ENCODE measurements around the gene RXRG.

RXRG gene

DNA sequence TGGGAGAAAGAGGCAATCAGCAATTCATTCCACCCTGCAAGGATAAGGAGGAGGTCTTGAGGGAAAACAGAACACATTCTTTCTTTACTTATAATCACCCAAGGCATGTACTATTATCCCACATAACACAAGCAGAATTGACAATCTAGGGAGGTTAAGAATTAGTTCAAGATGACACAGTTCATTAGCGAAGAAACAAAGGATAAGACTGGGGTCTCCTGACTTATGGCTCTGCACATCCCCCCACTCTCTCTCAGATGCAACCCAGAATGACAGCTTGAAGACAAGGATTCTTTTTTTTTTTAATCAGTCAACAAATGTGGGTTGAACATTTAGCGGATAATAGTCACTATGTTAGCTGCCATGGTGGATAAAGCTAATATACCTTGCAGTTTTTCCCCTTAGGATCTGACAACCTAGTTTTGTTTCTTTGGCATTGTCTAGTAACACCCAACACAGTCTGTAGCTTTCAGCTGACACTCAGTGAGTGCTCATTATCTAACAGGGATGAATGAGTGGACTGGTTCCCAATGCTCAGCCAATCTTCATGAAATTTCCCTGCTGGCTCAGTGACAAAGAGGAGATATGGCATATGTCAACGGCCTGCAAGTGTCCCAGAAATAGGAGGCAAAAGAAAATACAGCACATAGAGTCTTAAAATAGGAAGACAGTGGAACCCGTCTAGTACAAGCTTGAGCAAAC, 35.1 kb downstream of the RXRG start:
- no peak for DNase-seq (ENCODE audit: low read depth)

DNA sequence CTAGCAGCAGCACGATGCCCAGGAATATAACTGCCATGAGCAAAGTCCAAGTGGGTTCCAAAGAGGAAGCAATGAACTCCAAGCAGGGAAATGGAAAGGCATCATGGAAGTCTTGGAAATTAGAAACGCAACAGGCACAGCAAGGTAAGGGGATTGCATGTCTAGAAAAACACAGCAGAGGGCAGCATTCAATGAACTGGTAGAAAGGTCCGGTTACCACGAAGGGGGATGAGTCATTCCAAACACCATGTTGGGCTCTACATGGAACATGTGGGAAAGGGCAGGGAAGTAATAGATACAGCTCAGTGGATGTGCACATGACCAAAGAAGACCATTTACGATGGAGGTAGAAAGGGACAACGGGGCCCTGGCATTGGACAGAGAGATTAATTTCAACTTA, 36.4 kb downstream of the RXRG start:
- DNase-seq (ENCODE audit: low read depth), result no peak

GRCh38 chr1:165407398-165407797, 37.5 kb downstream of the RXRG start:
- no peak for DNase-seq (ENCODE audit: low read depth)

DNA sequence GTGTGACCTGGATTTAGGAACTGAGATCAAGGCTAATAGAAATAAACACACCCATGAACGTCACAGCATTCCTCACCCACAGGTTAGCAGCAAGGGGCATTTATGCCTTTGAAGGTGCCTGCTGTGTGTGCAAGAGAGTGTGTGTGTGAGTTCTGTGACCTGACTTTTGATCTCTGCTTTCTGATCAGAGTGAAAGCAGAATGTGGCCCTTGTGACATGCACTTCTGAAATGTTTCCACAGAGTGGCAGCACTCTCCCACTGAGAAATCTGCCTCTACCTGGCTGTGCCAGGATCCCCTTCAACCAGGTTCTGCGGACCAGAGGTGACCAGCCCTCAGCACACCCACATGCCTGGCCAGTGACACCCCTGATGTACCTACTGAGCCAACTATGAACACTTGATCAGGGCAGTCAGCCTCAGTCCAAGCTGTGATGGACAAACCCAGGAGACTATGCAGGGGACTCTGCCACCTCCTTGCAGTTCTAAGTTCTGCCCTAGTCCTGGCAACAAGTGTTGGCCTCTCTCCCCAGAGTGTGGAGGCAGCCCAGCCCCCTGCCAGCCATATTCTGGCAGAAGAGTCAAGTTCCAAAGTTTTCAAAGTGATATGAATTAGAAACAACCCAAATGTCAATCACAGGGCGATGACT, 41.0 kb downstream of the RXRG start:
- no peak for DNase-seq (ENCODE audit: low read depth)

GRCh38 chr1:165402517-165403111, 42.3 kb downstream of the RXRG start:
- DNase-seq (ENCODE audit: low read depth), result no peak

DNA sequence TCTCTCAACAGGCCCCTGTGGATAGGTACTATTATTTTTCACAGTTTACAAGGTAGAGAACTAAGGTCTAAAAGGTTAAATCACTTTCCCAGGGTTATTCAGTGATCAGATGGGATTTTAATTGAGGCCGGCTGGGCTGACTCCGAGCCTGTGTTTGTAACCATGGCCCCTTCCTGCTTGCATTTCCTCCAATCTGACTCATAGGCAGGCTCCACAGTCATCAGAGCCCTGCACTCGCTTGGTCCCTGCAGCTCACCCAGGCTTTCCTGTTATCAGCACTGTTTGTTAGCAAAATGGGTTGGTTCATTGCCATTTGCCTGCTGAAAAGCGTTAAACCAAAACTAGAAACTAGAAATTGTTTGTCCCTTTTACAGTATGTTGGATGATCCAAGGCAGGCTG, 47.0 kb downstream of the RXRG start:
- no peak for DNase-seq (ENCODE audit: low read depth)

DNA sequence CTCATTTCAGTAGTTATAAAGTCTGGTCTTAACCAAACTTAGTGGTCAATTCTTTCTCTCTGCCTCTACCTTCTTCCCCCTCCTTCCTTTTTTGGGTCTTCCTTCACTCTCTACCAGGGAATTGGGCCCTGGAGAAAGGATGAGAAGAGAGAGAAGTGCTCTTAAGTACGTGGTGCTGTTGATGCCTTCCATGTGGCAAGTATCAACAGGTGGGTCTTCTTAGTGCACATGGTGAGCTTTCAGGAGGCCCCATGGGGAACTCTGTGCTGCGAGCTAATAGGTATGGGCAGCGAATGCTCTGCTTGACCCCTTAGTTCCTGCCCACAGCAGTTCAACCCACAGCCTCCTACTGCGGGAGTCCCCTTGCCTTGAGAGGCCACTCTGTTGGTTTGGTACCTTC, 49.0 kb downstream of the RXRG start:
- no peak for DNase-seq (ENCODE audit: low read depth)

DNA sequence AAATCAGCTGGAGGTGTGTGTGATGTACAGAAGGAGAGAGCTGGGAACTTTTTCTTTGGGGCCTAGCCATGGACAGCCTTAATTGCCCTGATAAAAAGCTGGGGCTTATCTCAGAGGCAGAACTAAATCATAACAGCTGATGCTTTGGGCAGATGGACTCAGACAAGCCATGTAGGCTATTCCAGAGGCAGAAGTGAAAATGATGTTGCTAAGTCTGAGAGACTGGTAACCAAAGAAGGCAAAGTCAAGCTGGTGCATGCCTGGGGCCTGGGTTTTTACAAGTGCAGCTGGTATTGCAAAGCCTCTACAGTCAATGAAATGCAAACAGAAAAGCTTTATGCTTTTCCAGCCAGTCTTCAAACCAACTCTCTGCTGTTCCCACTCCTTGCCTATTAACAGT, 49.4 kb downstream of the RXRG start:
- DNase-seq (ENCODE audit: low read depth), result no peak

DNA sequence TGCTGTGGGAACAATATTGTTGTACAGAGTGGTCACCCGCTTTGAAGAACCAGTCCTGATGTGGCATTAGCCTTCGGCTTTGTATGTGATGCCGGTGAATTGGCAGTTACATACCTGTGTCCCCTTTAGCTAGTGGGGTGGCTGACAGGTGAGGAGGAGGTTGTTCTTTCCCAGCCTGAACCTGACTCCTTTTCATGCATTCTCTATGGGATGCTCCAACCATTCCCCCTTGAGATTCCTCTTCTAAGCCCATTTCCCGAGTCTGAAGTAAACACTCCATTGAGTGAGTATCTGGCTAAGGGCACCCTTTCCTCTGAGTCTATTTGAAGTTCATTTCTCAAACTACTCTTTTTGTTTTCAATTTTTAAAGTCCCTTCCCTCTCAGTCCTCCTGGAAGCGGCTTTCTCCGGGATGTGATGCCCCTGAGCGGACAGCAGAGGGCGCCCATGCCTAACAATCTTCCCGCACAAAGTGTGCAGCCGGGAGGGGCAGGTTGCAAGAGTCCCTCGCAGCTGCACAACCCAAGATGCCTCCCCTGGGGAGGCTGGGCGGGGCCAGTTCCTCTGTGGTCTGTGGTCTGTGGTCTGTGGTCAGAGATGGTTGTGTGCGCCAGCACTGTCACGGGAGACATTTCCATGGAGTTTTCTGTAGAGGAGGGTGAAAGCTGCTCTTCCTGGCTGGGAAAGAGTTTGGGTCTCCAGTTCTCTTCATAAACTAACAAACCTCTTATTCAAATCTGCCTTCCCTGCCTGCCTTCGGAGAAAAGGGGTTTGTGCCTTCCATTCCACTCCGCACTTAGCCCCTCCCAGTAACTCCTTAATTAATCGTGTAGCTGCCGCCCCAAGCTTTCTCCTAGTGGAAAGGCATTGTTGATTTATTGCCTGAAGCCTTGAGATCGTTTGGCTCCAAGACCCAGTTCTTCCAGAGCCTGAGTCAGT, 52.0 kb downstream of the RXRG start:
- DNase-seq (ENCODE audit: low read depth), result peak; percentile 74

GRCh38 chr1:165389609-165390008, 55.3 kb downstream of the RXRG start:
- no peak for DNase-seq (ENCODE audit: low read depth)

GRCh38 chr1:165387961-165388360, 57.0 kb downstream of the RXRG start:
- DNase-seq (ENCODE audit: low read depth), result no peak

DNA sequence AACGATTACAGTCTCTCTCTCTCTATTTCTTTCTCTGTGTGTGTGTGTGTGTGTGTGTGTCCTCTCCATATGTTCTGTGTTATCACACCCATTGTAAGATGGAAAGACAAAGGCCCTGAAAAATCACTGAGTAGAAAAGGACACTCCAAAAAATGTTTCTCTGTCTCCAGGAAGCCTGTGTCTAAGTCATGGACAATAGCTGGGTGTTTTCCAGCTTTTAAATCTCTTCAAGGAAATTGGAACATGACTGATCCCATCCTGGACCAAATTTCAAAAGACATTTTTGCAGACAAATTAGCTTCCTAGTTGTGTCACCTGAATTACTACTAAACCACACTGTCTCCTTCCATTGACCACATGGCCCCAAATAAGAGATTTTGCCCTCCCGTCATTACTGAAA, 57.4 kb downstream of the RXRG start:
- no peak for DNase-seq (ENCODE audit: low read depth)

DNA sequence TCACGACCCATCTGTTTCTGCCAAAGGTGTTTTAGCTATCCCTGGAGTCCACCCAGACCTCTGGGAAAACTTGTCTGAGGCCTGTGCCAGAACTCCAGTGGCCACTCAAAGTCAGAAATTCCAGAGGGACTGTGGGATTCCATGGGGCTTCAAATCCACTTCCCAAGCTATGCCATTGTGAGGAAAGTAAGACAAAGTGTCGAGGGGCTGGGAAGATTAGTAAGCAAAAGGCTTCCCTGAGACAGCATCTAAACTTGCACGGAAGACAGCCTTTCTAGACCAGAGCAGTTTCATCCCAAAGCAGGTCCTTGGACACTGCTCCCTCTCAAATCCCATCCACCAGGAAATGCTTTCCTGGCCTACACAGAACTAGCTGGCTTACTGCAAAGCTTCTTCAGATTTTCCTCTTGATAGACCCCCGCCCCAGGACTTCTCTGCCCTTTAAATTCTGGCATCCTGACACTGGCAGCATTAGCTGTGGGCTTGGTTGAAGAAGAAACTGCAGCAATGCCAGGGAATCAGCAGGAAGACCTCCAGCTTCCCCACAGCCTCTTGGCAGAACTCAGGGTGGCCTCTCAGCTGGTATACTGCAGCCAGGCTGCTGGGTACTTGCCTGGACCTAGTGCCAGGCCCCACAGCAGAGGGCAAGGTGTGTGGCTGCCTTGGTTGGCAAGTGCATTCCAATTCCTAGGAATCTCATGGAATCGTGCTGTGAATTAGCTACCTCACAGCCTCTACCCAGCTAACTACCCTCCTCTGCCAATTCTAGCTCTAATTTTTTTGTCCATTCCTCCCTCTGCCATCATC, 61.1 kb downstream of the RXRG start:
- DNase-seq (ENCODE audit: low read depth), result no peak

GRCh38 chr1:165383067-165383466, 61.9 kb downstream of the RXRG start:
- no peak for DNase-seq (ENCODE audit: low read depth)

DNA sequence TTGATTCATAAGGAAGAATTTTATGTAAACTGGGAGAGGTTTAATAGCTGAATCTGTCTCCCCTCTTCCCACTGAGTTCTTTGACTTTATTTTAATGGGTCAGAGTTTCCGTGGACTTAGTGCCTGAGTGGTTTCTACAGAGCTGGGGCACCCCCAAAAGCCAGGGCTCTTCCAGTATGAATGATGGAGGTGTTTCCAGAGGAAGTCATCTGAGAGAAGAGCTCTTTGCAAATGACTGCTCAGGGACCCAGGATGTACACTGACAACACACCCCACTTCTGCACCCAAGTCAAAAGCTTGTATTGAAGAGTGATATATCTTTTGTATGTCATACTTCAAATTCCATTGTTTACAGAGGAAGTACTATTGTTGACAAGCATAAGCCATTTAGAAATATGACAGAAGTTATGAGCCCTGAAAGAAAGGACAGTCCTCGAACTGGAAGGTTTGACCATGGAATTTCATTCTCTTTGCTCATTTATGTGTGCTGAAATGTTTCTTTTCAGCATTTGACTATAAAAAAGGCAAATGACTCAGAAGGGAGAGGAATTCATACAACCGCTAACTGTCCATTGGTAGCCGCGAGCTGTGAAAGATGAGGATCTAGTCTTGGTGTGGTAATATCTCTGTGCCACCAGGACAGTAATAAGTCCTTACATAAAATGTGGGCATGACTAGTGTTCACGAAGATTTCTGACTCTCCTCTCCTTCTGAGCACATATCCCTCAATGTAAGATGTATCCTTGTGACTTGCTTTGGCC, 63.0 kb downstream of the RXRG start:
- no peak for DNase-seq (ENCODE audit: low read depth)

GRCh38 chr1:165376811-165377311, 68.1 kb downstream of the RXRG start:
- DNase-seq (ENCODE audit: low read depth), result no peak

DNA sequence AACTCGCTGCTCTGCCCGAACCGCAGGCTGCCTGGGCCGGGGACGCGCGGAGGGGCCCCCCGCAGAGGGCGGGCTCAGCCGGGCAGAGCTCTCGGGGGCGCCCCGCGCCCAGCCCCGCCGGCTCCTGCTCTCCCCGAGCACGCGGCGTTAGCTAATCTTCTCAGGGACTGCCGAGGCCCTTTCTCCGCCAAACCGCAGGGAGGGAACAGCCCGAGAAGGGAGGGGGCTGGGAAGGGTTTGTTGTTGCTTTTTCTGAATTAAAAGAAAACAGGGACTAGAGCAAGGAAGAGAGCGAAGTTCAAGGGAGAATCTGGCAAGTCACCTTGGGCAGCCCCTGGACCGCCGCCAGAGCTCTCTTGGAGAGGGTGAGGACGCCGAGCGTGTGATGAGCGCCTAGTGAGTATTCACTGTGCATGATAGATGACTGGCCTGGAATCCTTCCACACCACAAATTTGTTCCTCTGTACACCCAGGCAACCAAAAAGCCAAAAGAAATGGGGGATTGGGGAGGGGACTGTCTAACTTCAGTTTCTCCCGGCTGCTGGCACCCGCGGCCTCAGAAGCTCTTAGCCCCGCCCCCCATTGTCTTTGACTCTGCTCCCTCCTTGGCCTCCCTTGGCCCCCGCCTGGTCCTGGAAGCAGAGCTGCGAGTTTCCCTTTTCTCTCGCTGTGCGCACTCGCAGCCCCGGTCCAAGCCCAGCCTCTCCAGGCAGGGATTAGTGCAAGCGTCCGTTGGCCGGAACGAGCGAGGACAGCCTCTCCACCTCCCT, 68.7 kb downstream of the RXRG start:
- DNase-seq (ENCODE audit: low read depth), result no peak

DNA sequence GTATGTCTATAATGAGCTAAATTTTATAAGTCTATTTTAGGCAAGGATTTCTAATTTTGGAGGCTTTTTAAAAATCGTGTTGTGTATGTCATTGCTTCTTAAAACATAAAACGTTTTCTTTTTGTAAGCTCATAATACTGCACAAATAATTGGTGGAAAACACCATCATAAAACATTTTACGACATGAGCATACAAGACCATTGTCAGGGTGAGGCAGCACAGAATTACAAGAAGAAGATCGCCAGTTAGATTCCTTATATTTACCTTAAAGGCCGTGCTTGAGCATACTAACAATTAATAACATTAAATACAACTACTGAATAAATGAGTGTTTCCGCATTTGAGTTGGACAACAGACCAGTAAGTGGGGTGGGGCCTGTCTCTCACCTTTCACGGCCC, 69.3 kb downstream of the RXRG start:
- DNase-seq (ENCODE audit: low read depth), result no peak

- no peak for DNase-seq (ENCODE audit: low read depth)
Observed at GRCh38 chr1:165371588-165372225, 73.2 kb downstream of the RXRG start.
